Panc1 (cell line): ENCODE measurements around the gene ZNF775. TPM values are rescaled to one million over a fixed set of nuclear protein-coding genes. Genes with fewer than 3 reads are reported as not detected.

Source experiments
- ATAC-seq: fragments of 200-7000 bp; cut with Tn5 transposase; 2 replicates; pipeline ENCODE4 v1.9.1; 2020; ENCODE audit warnings: mild to moderate bottlenecking, moderate library complexity
- BruUV-seq: library from RNA; stranded (reverse); fragments of 400-500 nt; replicated peaks from 2 replicates; lab custom pipeline; 2021; lab: Mats Ljungman, UMichigan
- CTCF ChIA-PET: fragments of 300-600 bp; sonication (Branson Sonifier 250); formaldehyde crosslinking; loops from one replicate; lab custom pipeline; 2022; ENCODE audit warnings: antibody characterized with exemption; lab: Charles Lee
- POLR2A ChIA-PET: fragments of 300-600 bp; sonication (Branson Sonifier 250); formaldehyde crosslinking; loops from one replicate; lab custom pipeline; 2022; ENCODE audit warnings: antibody characterized with exemption; lab: Charles Lee
- DNase-seq: peaks from one replicate; pipeline ENCODE4 v3.0.0-alpha.2; 2010; ENCODE audit warnings: low read depth, low spot score
- H3K27ac ChIP-seq: 2 replicates; pipeline ENCODE4 v1.5.1; 2011; ENCODE audit warnings: mild to moderate bottlenecking, low read length, inconsistent platforms
- H3K27me3 ChIP-seq: fragments of 200-500 bp; sonication (Bioruptor generic); 2 replicates; pipeline ENCODE4 v1.6.0; 2014; ENCODE audit warnings: low read length, inconsistent platforms; ENCODE audit not compliant: control insufficient read depth, insufficient read depth
- H3K36me3 ChIP-seq: fragments of 200-500 bp; sonication (Bioruptor generic); 2 replicates; pipeline ENCODE4 v1.5.1; 2014; ENCODE audit warnings: inconsistent platforms, mild to moderate bottlenecking, low read length, moderate library complexity; ENCODE audit not compliant: control insufficient read depth, insufficient read depth
- H3K4me1 ChIP-seq: 2 replicates; pipeline ENCODE4 v1.5.1; 2011; ENCODE audit warnings: inconsistent platforms, mild to moderate bottlenecking, low read length, moderate library complexity; ENCODE audit not compliant: control insufficient read depth, insufficient read depth
- H3K4me3 ChIP-seq, 2 experiments: 2 replicates each; pipeline ENCODE4 v1.5.1; 2011 to 2012; ENCODE audit warnings: low read depth in 2 of 2, low read length in 2 of 2, mild to moderate bottlenecking in 2 of 2, inconsistent platforms in 1 of 2, moderate library complexity in 1 of 2
- H3K9me3 ChIP-seq: fragments of 200-500 bp; sonication (Bioruptor generic); 2 replicates; pipeline ENCODE4 v1.5.1; 2014; ENCODE audit warnings: low read depth, mild to moderate bottlenecking, inconsistent platforms, low read length, moderate library complexity; ENCODE audit not compliant: control insufficient read depth, insufficient read depth
- CTCF ChIP-seq: fragments of 450-650 bp; IDR thresholded peaks from 2 replicates; pipeline ENCODE4 v1.5.1; 2017; ENCODE audit warnings: mild to moderate bottlenecking
- POLR2AphosphoS5 ChIP-seq: IDR thresholded peaks from 2 replicates; pipeline ENCODE4 v1.6.1; 2012; ENCODE audit warnings: mild to moderate bottlenecking, low read depth, low read length, moderate library complexity
- REST ChIP-seq, 2 experiments: IDR thresholded peaks; 2 replicates each; pipeline ENCODE4 v1.6.1; 2011 to 2012; ENCODE audit warnings: low read depth in 2 of 2, control low read depth in 1 of 2, low read length in 1 of 2, mild to moderate bottlenecking in 1 of 2, moderate library complexity in 1 of 2; ENCODE audit not compliant: insufficient read depth in 1 of 2
- SIN3A ChIP-seq: IDR thresholded peaks from 2 replicates; pipeline ENCODE4 v1.6.1; 2012; ENCODE audit warnings: low read depth, mild to moderate bottlenecking, low read length, moderate library complexity, borderline replicate concordance; ENCODE audit not compliant: insufficient read depth
- TCF7L2 ChIP-seq: IDR thresholded peaks from 2 replicates; pipeline ENCODE4 v1.6.1; 2011; ENCODE audit warnings: mild to moderate bottlenecking, low read depth, low read length, inconsistent platforms
- in situ Hi-C: cut with HindIII; loops from 2 replicates; pipeline ENCODE4 v1.10.0; 2016; ENCODE audit warnings: low sequenced_read_pairs, low pct_unique_long_range_greater_than_20kb
- intact Hi-C: fragments of 100-400 bp; cut with micrococcal nuclease; formaldehyde crosslinking; loops from one replicate; pipeline ENCODE4 v1.10.0; 2022; ENCODE audit not compliant: unreplicated experiment
- total RNA-seq: library from RNA; stranded (reverse); gene quantifications from one replicate; pipeline ENCODE4 v1.2.1, GENCODE V29; 2021; ENCODE audit not compliant: unreplicated experiment

The ZNF775 gene
- total RNA-seq, 1 experiment from 2014 or later: 14.7 TPM

GRCh38 chr7:150337179-150337578 lies 42.0 kb upstream of the ZNF775 start:
- DNase-seq: no peak
- no TSS peak for BruUV-seq
- H3K4me3 ChIP-seq: no peak overlapping the region
- no peaks in the 10 kb centered on the region for H3K27me3 ChIP-seq
- intact Hi-C loops: no loop called here
- H3K36me3 ChIP-seq: no peaks in the 10 kb centered on the region
- H3K4me1 ChIP-seq: peaks cover 3% of the 10 kb centered on the region; the same call in 1 of the 2 replicates
- ATAC-seq: no peak
- CTCF ChIA-PET: no interaction called here
- POLR2A ChIA-PET: no interaction called here
- H3K9me3 ChIP-seq: no peaks in the 10 kb centered on the region
- TF ChIP-seq SIN3A: no peak
- no peak for TF ChIP-seq CTCF
- no peak for TF ChIP-seq TCF7L2
- TF ChIP-seq REST (IDR thresholded peaks at IDR 0.05; ENCODE audit: insufficient read depth in 1 of 2, low read depth in 2 of 2, low read length in 1 of 2): no peak
- no peak overlapping the region for H3K27ac ChIP-seq
- in situ Hi-C loops: no loop called here

GRCh38 chr7:150337659-150338081 lies 41.5 kb upstream of the ZNF775 start:
- Histone ChIP-seq H3K27me3 (no peaks in the 10 kb centered on the region), H3K4me3 (no peak overlapping the region), H3K36me3 (no peaks in the 10 kb centered on the region), H3K4me1 (peaks cover 3% of the 10 kb centered on the region; the same call in 1 of the 2 replicates), H3K27ac (no peak overlapping the region), H3K9me3 (no peaks in the 10 kb centered on the region)
- intact Hi-C loops (no loop called here), in situ Hi-C loops (no loop called here)
- TF ChIP-seq POLR2AphosphoS5 (no peak), REST (IDR thresholded peaks at IDR 0.05; ENCODE audit: insufficient read depth in 1 of 2, low read depth in 2 of 2, low read length in 1 of 2) (no peak), SIN3A (no peak), TCF7L2 (no peak), CTCF (no peak)
- POLR2A ChIA-PET: no interaction called here
- no TSS peak for BruUV-seq
- ATAC-seq: 0 out of 2 replicates have a peak, but pooled peaks have one; percentile 9
- CTCF ChIA-PET: no interaction called here
- no peak for DNase-seq
